Spinal cord (tissue), 10 donors: Measurements from ENCODE around the gene DNAJB6. TPM values are rescaled to one million over a fixed set of nuclear protein-coding genes. Genes with fewer than 3 reads are reported as not detected.

Experiments
- DNase-seq, 6 donors: peaks; one replicate each; pipeline versions ENCODE4 v3.0.0 to v3.0.0-alpha.2; 2013 to 2015; ENCODE audit warnings: low spot score in 6 of 6, low read depth in 4 of 6
- H3K27ac ChIP-seq: one replicate; pipeline ENCODE4 v1.5.1; 2013; ENCODE audit warnings: low read depth, low read length, control low read depth
- H3K27me3 ChIP-seq: one replicate; pipeline ENCODE4 v1.6.1; 2013; ENCODE audit warnings: low read length; ENCODE audit not compliant: control insufficient read depth, insufficient read depth
- H3K36me3 ChIP-seq: one replicate; pipeline ENCODE4 v1.6.1; 2013; ENCODE audit warnings: low read length; ENCODE audit not compliant: control insufficient read depth, insufficient read depth
- H3K4me1 ChIP-seq: one replicate; pipeline ENCODE4 v1.6.1; 2013; ENCODE audit warnings: low read length; ENCODE audit not compliant: control insufficient read depth, insufficient read depth
- H3K4me3 ChIP-seq: one replicate; pipeline ENCODE4 v1.5.1; 2013; ENCODE audit warnings: low read depth, low read length, control low read depth
- H3K9me3 ChIP-seq: one replicate; pipeline ENCODE4 v1.6.1; 2013; ENCODE audit warnings: low read length; ENCODE audit not compliant: control insufficient read depth, insufficient read depth
- WGBS: methylation state at CpG from one replicate; pipeline ENCODE4 v1.1.5; 2013; ENCODE audit warnings: missing lambda C conversion rate; ENCODE audit not compliant: insufficient coverage; 5-methylcytosine and 5-hydroxymethylcytosine counted together
- polyA plus RNA-seq, 2 donors: library from polyadenylated mRNA; unstranded; fragments of 120-200 nt; gene quantifications; one replicate each; pipeline ENCODE4 v1.2.1, GENCODE V29; 2013; ENCODE audit not compliant: insufficient read length in 2 of 2
- total RNA-seq, 2 donors: library from RNA; depleted of rRNA in 1 of 2; stranded (reverse); fragments of 120-200 nt in 1 of 2; fragments of >200 nt in 1 of 2; gene quantifications; one replicate each; pipeline versions ENCODE4 v1.2.3 to v1.2.4, GENCODE V29; 2013 to 2014
- donor health status: healthy.

DNAJB6 gene
- total and polyA plus RNA-seq, 4 donors = 120 to 225 (median 179) TPM

DNA sequence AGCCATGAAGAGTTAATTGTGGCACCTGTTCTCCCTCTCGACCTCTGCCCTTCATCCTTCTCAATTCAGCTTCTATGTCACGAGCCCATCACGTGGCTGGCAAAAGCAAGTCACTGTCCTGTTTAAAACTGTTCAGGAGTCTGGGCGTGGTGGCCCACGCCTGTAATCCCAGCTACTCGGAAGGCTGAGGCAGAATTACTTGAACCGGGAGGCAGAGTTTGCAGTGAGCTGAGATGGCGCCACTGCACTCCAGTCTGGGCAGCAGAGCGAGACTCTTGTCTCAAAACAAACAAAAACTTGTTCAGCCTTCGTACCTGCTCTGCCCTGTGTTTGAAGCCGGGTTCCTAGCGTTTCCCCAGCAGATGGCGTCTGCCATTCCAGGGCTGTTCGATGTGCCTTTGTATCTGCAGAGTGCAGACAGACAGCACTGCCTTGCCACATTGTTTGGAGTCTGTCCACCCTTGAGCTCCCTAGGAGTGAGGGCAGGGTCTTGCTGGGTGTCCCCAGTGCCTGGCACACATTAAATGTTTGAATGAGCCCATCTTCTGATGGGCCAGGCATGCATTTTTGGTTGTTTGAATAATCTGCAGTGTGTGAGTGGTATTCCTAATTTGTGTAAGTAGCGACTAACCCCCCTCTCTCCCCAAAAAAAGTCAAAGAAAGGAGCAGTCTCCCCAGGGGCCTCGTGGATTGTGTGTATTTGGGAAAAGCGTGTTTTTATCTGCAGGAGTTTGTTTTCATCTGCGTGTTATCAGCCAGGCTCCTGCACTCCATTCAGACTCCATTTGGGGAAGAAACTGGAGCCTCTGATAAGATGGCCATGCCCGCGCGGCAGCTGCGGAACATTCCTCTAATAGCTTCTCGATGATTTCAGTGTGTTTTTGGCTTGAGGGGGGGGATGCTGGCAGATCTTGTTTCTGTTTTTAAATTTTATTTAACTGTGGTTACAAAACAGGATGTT is 61.2 kb downstream of the DNAJB6 start:
- no peak overlapping the region for H3K4me3 ChIP-seq
- WGBS = 66% methylated on average over 16 of the region's 23 CpGs
- no peaks in the 10 kb centered on the region for H3K27me3 ChIP-seq

DNA sequence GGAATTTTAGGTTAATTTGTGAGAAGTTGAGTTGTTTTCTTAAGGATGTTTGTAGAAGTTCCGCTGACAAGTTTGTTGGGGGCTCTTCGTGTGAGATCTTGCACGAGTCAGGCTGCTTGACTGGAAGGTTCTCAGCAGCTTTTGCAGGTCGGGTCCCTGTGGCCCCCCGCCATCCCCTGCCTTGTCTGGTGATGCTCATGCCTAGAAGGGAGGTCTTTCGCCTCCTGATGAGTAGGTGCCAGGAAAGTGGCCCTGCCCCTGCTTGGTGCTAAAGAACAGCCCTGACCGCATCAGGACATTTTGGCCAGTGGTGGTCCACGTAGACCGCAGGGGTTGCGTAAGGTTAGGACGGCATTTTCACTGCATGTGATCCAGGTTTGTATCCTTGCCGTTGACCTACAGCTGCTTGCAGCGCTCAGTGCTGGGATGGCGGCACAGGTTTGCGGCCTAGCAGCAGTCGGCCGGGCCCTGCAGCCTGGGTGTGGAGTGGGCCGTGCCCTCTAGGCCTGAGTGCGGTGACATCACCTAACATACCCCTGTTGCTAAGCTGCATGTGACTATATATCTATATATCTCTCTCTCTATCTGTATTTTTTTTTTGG is 62.4 kb downstream of the DNAJB6 start:
- no peak overlapping the region for H3K4me3 ChIP-seq
- DNase-seq = no peak
- no peaks in the 10 kb centered on the region for H3K27me3 ChIP-seq
- WGBS = 94% methylated on average over 15 of the region's 19 CpGs
- H3K9me3 ChIP-seq = no peaks in the 10 kb centered on the region
- H3K4me1 ChIP-seq = peaks cover 5% of the 10 kb centered on the region
- no peak overlapping the region for H3K27ac ChIP-seq
- peaks cover 59% of the 10 kb centered on the region for H3K36me3 ChIP-seq

More for the DNA sequence above, 61.2 kb downstream of the DNAJB6 start:
- Histone ChIP-seq H3K9me3 (no peaks in the 10 kb centered on the region), H3K36me3 (peaks cover 59% of the 10 kb centered on the region), H3K27ac (no peak overlapping the region), H3K4me1 (peaks cover 5% of the 10 kb centered on the region)
- peak in 2 of 6 donors; percentile 16 to 55 for DNase-seq

DNA sequence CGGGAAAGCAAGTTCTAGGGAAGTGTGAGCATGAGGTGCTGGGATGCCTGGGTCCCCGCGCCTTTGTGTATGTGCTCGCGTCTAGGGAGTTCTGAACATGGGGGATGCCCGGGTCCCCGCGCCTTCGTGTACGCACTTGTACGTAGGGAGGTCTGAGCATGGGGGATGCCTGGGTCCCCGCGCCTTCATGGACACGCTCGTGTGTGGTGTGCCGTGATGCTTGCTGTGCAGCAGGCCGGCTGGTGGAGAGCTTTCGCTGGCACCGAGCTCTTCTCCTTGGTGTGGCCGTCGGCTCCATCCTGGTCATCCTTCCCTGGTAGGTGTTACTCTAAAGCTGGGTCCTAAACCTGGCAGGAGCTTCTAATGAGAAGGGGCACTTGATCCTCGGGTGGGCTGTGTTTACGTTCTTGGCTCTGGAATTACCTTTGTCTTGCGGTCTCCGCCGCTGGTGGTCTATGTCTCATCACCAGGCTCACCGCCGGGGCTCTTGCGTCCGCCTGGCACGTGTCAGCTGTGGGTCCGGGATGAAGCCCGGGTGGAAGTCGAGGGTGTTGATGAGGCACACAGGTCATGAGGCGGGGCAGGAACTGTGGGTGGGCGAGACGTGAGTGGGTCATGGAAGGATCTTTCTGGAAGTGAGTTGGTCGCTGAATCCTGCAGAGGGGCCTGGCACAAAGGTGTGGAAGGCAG is 63.5 kb downstream of the DNAJB6 start:
- H3K27me3 ChIP-seq = no peaks in the 10 kb centered on the region
- H3K27ac ChIP-seq = no peak overlapping the region
- H3K4me3 ChIP-seq = no peak overlapping the region
- H3K4me1 ChIP-seq = peaks cover 5% of the 10 kb centered on the region
- peaks cover 61% of the 10 kb centered on the region for H3K36me3 ChIP-seq
- no peak for DNase-seq
- no peaks in the 10 kb centered on the region for H3K9me3 ChIP-seq
- 88% methylated on average over 34 of the region's 38 CpGs for WGBS

GRCh38 chr7:157401567-157402387 is 65.0 kb downstream of the DNAJB6 start:
- no peaks in the 10 kb centered on the region for H3K9me3 ChIP-seq
- H3K36me3 ChIP-seq = peaks cover 67% of the 10 kb centered on the region
- peaks cover 12% of the 10 kb centered on the region for H3K4me1 ChIP-seq
- no peaks in the 10 kb centered on the region for H3K27me3 ChIP-seq
- no peak overlapping the region for H3K4me3 ChIP-seq
- WGBS = 93% methylated on average over 24 of the region's 29 CpGs
- H3K27ac ChIP-seq = no peak overlapping the region
- DNase-seq = no peak

GRCh38 chr7:157402388-157402703 is 65.5 kb downstream of the DNAJB6 start:
- no peaks in the 10 kb centered on the region for H3K27me3 ChIP-seq
- H3K4me3 ChIP-seq = no peak overlapping the region
- 97% methylated on average over 7 of the region's 12 CpGs for WGBS
- no peaks in the 10 kb centered on the region for H3K9me3 ChIP-seq
- peaks cover 12% of the 10 kb centered on the region for H3K4me1 ChIP-seq
- no peak overlapping the region for H3K27ac ChIP-seq
- no peak for DNase-seq
- peaks cover 67% of the 10 kb centered on the region for H3K36me3 ChIP-seq

DNA sequence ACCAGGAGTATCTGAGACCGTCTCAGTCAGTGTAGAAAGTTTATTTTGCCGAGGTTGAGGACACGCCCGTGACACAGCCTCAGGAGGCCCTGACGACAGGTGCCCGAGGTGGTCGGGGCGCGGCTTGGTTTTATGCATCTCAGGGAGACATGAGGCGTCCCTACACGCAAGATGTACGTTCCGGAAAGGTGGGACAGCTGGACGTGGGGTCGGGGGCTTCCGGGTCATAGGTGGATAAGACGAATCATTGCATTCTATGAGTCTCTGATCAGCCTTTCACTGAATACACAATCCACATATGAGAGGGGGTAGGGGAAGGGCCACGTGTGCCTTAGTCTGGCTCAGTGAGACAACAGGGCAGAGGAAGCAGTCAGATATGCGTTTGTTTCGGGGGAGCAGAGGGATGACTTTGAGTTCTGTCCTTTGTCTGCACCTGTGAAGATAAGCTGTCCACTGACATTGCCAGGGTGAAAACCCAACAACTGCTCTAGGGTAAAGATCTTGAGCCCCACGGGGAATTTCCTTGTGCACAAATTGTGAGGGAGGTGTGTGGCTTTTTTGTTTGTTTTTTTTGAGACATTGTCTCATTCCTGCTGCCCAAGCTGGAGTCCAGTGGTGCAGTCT is 66.2 kb downstream of the DNAJB6 start:
- Histone ChIP-seq H3K4me3 (no peak overlapping the region), H3K36me3 (peaks cover 71% of the 10 kb centered on the region), H3K27ac (no peak overlapping the region), H3K4me1 (peaks cover 8% of the 10 kb centered on the region), H3K27me3 (no peaks in the 10 kb centered on the region), H3K9me3 (no peaks in the 10 kb centered on the region)
- no peak for DNase-seq
- 89% methylated on average over 12 of the region's 21 CpGs for WGBS

- Histone ChIP-seq H3K9me3 (no peaks in the 10 kb centered on the region), H3K27ac (no peak overlapping the region), H3K27me3 (no peaks in the 10 kb centered on the region), H3K36me3 (peaks cover 75% of the 10 kb centered on the region), H3K4me3 (no peak overlapping the region), H3K4me1 (peaks cover 8% of the 10 kb centered on the region)
- 95% methylated on average over 7 of the region's 12 CpGs for WGBS
- DNase-seq = no peak
Observed at GRCh38 chr7:157403646-157404401, 67.0 kb downstream of the DNAJB6 start.

GRCh38 chr7:157404845-157405481 is 68.2 kb downstream of the DNAJB6 start:
- DNase-seq = no peak
- peaks cover 75% of the 10 kb centered on the region for H3K36me3 ChIP-seq
- WGBS = 86% methylated on average over 15 of the region's 15 CpGs

More at GRCh38 chr7:157404845-157405481, 68.2 kb downstream of the DNAJB6 start:
- Histone ChIP-seq H3K4me1 (peaks cover 8% of the 10 kb centered on the region), H3K27me3 (no peaks in the 10 kb centered on the region), H3K27ac (no peak overlapping the region), H3K4me3 (no peak overlapping the region), H3K9me3 (no peaks in the 10 kb centered on the region)
